RPMI7951 (cell line): ENCODE results near the gene CHKA. TPM values are rescaled to one million over a fixed set of nuclear protein-coding genes. Genes with fewer than 3 reads are reported as not detected.

ENCODE experiments used
- DNase-seq: peaks from one replicate; pipeline ENCODE4 v3.0.0-alpha.2; 2012; ENCODE audit warnings: low read depth
- total RNA-seq: library from RNA; depleted of rRNA; stranded (reverse); fragments of >200 nt; shearing (Covaris generic); gene quantifications from 2 replicates; pipeline ENCODE4 v1.2.3, GENCODE V29; 2014

CHKA gene
- total RNA-seq, 1 experiment from 2014 or later, result 18.7 TPM

- no peak for DNase-seq
Observed at GRCh38 chr11:68031144-68031464, 90.1 kb downstream of the CHKA start.

DNA sequence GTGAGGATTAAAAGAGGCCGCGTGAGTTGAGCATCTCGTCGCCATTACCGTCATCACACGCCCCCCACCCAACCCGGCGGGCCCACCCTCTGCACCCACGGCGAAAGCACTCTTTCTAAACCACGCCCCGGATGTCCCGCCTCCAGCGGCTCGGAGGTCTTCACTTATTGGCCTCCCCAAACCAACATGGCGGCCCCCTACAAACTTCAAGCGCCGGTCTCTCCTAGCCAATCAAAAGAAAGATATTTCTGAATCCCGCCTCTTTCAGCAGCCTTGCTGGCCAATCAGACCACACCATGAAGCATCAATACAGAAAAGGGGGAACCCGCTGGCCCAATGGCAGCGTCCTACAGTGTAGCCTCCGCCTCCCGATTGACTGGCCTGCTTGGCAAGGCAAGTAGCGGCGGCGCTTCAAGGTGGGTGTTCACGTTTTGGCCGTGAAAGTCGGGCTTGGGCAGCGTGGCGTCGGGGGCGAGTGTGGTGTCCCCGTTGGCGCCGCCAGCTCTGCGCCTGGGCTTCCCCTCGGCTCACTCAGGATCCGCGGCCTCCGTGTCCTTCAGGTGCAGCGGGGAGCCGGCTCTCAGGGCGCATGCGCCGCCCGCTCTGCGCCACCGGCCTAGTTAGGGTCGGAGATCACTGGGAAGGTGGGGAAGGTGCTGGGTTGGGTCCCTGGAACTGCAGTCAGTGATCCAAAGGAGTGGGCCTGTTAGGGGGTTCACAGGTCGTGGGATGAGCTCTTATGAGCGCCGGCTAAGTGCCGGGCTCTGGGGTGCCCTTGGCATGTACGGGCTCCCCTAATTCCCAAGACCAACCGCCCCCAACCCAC lies 90.7 kb downstream of the CHKA start, which contains the start of gene NDUFS8:
Gene NDUFS8, plus strand, starts transcription at position 364 of the 826 bp plus-strand sequence. CDS start 1,471 bp downstream, outside the sequence.
- DNase-seq, result peak; percentile 99

- peak; percentile 43 for DNase-seq
Observed at GRCh38 chr11:68028802-68029545, 92.2 kb downstream of the CHKA start.

- DNase-seq, result no peak
Observed at GRCh38 chr11:68027667-68028066, 93.5 kb downstream of the CHKA start.

GRCh38 chr11:68026391-68027105 lies 94.6 kb downstream of the CHKA start:
- no peak for DNase-seq

GRCh38 chr11:68025047-68025446 lies 96.1 kb downstream of the CHKA start:
- DNase-seq, result no peak

- no peak for DNase-seq
Observed at GRCh38 chr11:68024508-68024907, 96.7 kb downstream of the CHKA start.

- DNase-seq, result no peak
Observed at GRCh38 chr11:68022531-68022930, 98.7 kb downstream of the CHKA start.

DNA sequence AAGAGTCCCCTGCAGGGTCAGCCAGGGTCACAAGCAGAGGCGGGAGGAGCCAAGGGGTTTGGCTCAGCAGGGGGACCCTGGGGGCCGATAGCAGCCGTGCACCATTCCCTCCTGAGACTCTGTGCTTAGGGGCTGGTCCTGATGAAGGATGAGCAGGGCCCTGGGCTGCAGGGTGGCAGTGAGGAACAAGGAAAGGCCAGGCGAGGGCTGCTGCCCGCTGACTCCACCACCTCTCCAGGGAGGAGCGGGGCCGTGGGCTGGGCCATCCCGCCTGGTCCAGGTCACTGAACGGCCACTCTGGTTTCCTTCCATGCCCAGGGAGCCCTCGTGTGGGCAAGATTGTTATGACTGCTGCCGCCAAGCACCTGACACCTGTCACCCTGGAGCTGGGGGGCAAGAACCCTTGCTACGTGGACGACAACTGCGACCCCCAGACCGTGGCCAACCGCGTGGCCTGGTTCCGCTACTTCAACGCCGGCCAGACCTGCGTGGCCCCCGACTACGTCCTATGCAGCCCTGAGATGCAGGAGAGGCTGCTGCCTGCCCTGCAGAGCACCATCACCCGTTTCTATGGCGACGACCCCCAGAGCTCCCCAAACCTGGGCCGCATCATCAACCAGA lies 99.9 kb downstream of the CHKA start:
- no peak for DNase-seq

DNA sequence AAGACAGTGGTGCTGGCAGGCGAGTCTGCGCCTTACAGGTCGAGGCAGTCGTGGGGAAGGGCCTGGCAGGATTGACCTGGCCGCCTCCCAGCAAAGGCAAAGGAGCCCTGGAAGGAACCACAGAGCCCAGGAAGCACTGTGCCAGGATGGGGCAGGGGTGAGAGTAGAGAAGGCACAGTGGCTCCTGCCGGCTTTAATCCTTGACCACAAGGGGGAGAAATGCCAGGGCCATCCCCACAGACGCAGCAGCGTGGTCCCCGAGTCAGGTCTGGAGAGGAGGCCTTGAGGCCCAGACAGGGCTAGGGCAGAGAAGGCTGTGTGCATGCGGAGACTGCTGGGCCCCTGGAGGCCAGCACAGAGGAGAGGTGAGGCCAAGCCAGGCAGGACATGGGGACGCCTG lies 100.6 kb downstream of the CHKA start:
- no peak for DNase-seq

- no peak for DNase-seq
Observed at GRCh38 chr11:68019486-68019885, 101.7 kb downstream of the CHKA start.

DNA sequence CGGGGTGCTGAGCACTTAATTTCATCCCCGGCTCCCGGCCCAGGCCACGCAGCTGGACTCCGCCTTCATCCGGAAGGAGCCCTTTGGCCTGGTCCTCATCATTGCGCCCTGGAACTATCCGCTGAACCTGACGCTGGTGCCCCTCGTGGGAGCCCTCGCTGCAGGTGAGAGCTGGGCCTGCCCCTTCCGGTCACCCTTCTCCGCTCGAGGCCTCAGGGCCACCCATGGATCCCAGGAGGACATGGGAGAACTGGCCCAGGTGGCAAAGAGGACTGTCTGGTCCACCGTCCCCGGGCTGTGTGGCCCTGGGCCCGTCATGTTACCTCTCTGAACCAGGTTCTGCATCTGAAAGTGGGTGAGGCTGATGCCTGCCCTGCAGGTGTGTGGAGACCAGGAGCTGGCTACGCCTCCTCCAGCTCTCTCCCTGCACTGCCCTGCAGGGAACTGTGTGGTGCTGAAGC lies 102.4 kb downstream of the CHKA start:
- no peak for DNase-seq

- DNase-seq, result no peak
Observed at GRCh38 chr11:68017980-68018729, 103.0 kb downstream of the CHKA start.

DNA sequence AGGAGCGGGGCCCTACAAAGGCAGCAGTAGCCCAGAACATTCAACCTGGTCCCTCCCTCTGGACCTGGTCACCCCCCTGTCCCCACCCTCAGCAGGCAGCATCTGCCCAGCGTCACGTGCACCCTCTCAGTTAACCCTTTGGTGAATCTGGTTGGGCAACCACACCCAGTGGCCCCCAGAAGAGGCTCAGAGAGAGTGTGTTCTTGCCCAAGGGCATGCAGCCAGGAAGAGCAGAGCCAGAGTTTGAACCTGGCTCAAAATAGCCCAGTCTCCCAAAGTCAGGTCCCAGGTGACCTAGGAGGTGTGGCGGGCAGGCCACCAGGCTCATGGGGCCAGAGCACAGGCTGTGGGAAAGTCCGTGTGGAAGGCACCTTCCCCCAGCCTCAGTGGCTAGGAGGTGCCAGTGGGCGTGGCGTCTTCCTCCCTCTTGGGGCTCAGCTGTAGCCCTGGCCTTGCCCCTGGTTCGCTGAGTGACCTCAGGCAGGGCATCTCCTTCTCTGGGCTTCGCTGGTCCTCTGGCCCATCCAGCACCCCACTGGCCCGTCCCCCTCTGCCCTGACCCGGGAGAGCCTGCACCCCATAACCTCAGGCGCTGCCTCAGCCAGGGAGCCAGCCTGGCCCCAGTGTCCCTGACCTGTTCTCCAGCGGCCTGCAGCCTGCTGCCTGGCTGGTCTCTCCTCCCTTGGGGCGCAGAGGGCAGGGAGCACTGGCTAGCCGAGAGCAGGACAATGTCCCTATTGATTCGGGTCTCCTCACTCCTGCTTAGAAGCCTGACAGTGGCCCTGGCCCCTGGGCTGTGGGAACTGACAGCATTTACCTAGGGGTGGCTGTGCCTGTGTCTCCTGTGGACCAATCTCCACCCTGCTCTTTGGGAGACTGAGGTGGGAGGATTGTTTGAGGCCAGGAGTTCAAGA lies 104.0 kb downstream of the CHKA start:
- DNase-seq, result no peak

DNA sequence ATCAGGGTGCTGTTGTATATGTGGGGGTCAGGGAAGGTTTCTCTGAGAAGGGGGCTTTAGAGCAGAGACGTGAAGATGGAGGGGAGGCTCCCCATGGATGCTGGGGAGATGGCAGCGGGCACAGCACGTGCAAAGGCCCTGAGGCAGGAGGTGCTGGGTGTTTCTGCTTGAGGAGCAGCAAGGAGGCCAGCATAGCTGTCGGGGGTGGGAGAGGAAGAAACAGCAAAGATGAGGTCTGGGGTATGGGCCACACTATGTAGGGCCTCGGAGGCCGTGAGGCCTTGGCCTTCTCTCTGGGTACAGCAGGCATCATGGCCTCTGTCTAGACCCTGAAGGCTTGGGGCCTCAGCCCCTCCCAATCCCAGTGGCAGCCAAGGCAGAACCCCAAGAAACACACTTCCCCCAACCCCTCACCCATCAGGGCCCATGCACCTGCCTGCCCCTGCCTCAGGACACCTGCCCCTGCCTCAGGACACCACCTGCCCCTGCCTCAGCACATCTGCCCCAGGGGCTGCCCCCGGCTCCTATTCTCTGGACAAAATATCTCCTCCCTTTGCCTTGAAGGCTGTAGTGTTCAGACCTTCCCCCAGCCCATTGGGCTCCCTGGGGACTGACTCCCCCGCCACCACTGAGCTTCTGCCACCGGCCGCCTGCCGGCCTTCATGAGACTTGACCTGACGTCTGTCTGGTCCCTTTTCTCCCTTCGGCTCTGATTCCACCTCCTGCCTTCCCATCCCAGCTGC lies 104.9 kb downstream of the CHKA start:
- DNase-seq, result no peak

- DNase-seq, result no peak
Observed at GRCh38 chr11:68015467-68015866, 105.7 kb downstream of the CHKA start.

DNA sequence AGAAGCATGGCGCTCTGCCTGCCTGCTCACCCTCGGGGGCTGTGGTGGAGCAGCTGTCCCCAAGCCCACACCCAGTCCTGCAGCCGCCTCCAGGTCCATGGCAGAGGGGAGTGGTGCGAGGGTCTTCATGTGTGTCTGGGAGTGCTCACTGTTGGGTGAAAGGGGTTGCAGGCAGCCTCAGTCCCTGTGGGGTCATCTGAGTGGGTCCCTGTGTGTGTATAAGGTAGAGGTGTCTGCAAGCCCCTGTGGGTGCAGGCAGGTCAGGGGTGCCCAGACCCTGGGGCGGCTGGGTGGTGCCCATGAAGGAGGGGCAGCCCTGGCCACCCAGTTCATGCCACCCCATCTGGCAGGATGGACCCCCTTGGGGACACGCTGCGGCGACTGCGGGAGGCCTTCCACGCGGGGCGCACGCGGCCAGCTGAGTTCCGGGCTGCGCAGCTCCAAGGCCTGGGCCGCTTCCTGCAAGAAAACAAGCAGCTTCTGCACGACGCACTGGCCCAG lies 106.2 kb downstream of the CHKA start:
- DNase-seq, result no peak

GRCh38 chr11:68014157-68014946 lies 106.8 kb downstream of the CHKA start:
- DNase-seq, result peak; percentile 87
